ENCODE results near the gene PTGES.

PTGES gene

DNA sequence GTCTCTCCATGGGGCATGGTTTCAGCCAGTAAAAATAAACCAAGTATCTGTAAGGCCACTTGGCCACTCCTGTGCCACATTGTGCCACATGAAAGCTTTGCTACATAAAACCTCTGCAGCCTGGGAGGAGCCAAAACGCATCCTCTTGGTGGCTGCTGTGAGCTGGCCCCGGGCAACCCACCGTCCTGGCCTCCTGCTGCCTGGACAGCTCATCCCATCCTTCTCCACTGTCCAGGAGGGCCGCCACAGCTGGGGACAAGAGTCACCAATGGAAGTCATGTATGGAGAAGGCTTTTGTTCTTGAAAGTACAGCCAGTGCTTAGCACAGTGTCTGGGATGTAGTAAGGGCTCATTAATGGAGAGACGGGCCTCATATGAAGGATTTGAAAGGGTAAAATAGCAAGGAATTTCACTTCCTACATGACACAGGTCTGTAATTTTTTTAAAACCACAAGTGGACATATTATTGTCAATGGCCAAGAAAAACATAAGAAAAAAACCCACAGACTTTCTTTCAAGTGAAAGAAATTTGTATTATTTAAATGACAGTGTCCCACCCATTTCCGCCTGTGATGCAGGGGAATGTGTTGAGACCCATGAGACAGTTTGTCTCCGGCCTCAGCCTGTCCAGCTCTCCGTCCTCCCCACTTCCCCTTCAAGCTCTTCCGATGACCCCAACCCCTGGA, 6.6 kb downstream of the PTGES start:
- H3K36me3 ChIP-seq = peaks cover 70% of the 10 kb centered on the region
- no peaks in the 10 kb centered on the region for H3K4me1 ChIP-seq (ENCODE audit: control insufficient read depth in 1 of 2, insufficient read depth in 1 of 2, low read depth in 1 of 2, low read length in 1 of 2)
- H3K27ac ChIP-seq = no peak overlapping the region
- H3K4me3 ChIP-seq (ENCODE audit: low read depth in 1 of 2, low read length in 1 of 2) = no peak overlapping the region
- no peaks in the 10 kb centered on the region for H3K9me3 ChIP-seq
- H3K27me3 ChIP-seq = no peaks in the 10 kb centered on the region
- TF ChIP-seq, protein P1, sequence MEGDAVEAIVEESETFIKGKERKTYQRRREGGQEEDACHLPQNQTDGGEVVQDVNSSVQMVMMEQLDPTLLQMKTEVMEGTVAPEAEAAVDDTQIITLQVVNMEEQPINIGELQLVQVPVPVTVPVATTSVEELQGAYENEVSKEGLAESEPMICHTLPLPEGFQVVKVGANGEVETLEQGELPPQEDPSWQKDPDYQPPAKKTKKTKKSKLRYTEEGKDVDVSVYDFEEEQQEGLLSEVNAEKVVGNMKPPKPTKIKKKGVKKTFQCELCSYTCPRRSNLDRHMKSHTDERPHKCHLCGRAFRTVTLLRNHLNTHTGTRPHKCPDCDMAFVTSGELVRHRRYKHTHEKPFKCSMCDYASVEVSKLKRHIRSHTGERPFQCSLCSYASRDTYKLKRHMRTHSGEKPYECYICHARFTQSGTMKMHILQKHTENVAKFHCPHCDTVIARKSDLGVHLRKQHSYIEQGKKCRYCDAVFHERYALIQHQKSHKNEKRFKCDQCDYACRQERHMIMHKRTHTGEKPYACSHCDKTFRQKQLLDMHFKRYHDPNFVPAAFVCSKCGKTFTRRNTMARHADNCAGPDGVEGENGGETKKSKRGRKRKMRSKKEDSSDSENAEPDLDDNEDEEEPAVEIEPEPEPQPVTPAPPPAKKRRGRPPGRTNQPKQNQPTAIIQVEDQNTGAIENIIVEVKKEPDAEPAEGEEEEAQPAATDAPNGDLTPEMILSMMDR (IDR thresholded peaks at IDR 0.05) = no peak

DNA sequence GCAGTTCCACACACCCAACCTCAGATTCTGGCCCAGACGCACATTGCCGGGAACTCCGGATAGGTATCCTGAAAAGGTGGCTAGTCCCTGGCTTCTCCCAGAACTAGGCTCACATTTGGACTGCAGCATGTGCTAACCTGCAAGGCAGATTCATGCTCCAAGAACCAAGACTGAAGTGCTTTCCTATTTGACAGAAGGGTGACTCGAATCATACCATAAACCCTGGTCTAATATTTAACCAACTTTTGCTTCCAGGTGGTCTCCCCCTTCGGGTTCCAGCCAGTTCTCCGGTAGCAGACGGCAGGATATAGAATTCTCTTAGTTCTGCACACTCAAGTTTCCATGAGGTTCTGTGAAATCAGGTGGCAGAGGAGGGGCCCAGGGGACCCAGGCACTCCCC, 7.6 kb downstream of the PTGES start:
- no peaks in the 10 kb centered on the region for H3K9me3 ChIP-seq
- TF ChIP-seq, protein P1 (IDR thresholded peaks at IDR 0.05) = no peak
- no peak overlapping the region for H3K27ac ChIP-seq
- H3K27me3 ChIP-seq = no peaks in the 10 kb centered on the region
- H3K4me3 ChIP-seq (ENCODE audit: low read depth in 1 of 2, low read length in 1 of 2) = no peak overlapping the region
- H3K4me1 ChIP-seq (ENCODE audit: control insufficient read depth in 1 of 2, insufficient read depth in 1 of 2, low read depth in 1 of 2, low read length in 1 of 2) = no peaks in the 10 kb centered on the region
- H3K36me3 ChIP-seq = peaks cover 73% of the 10 kb centered on the region

DNA sequence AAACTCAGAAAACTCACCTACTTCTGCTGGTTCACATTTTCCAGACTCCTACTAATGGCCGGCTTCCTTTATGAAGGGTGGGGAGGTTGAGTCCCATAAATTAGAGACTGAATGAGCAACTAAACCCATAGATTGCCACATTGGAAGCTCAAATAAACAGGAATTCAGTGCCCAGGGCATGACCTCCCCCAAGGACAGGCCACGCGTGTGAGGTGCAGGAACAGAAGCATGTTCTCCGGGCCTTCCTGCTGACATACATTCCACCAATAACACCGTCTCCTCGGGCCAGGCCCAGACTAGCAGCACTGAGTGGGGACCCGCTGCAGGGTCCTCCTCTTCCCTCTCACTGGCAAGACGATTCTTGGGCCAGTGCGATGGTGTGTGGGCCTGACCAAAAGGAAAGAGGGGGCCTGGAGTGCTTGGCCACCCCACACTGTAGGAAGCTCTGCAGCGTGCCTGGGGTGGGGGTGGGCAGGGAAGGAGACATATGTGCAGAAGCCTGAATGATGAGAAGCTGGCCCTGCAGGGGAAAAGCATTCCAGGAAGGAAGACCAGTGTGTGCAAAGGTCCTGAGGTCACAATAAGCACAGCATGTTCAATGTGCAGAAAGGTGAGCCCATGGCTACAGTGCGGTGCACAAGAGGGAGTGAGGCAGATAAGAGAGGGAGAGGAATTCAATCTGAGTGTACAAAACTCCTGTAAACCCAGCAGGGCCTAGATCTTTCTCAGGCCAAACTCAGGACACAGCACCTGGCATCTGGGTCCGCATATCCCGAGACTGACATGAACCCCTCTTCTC, 12.0 kb downstream of the PTGES start:
- H3K4me3 ChIP-seq (ENCODE audit: low read depth in 1 of 2, low read length in 1 of 2) = no peak overlapping the region
- no peaks in the 10 kb centered on the region for H3K9me3 ChIP-seq
- no peak overlapping the region for H3K27ac ChIP-seq
- H3K4me1 ChIP-seq (ENCODE audit: control insufficient read depth in 1 of 2, insufficient read depth in 1 of 2, low read depth in 1 of 2, low read length in 1 of 2) = peaks cover 10 to 13% of the 10 kb centered on the region in 2 experiments
- peaks cover 14% of the 10 kb centered on the region for H3K27me3 ChIP-seq
- H3K36me3 ChIP-seq = peaks cover 48% of the 10 kb centered on the region
- TF ChIP-seq, protein P1 (IDR thresholded peaks at IDR 0.05) = no peak

DNA sequence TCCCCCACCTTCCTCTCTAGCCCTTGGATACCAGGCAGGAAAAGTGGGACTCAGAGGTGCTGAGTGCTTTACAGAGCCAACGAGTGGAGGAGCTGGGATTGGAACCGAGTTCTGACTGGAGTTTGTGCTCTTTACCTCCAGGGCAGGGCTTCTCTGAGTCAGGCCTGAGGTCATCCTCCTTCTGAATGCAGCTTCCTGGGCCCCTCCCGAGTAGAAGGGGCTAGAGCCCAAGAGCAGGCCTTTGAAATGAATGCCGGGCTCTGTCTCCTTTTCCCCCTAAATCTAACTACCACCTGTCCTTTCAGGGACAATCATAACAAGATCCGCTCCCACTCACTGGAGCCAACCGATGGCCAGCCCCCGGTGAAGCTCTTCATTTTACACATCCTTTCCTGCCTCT, 12.7 kb downstream of the PTGES start:
- Histone ChIP-seq H3K4me1 (ENCODE audit: control insufficient read depth in 1 of 2, insufficient read depth in 1 of 2, low read depth in 1 of 2, low read length in 1 of 2) (peaks cover 10 to 13% of the 10 kb centered on the region in 2 experiments), H3K9me3 (no peaks in the 10 kb centered on the region), H3K4me3 (ENCODE audit: low read depth in 1 of 2, low read length in 1 of 2) (no peak overlapping the region), H3K27me3 (peaks cover 19% of the 10 kb centered on the region), H3K27ac (no peak overlapping the region), H3K36me3 (peaks cover 43% of the 10 kb centered on the region)
- TF ChIP-seq, protein P1 (IDR thresholded peaks at IDR 0.05) = no peak

DNA sequence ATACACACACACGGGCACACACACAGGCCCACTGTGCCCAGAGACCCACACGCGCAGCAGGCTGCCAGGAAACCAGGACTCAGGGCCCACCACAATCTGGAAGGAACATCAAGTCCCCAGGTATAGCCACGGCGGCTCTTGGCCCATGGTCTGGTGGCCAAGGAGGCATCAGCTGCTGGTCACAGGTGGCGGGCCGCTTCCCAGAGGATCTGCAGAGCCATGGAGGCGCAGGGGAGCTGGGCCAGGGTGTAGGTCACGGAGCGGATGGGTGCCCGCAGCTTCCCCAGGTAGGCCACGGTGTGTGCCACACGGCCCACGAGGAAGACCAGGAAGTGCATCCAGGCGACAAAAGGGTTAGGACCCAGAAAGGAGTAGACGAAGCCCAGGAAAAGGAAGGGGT, 13.4 kb downstream of the PTGES start:
- no peak overlapping the region for H3K4me3 ChIP-seq (ENCODE audit: low read depth in 1 of 2, low read length in 1 of 2)
- peaks cover 10 to 13% of the 10 kb centered on the region in 2 experiments for H3K4me1 ChIP-seq (ENCODE audit: control insufficient read depth in 1 of 2, insufficient read depth in 1 of 2, low read depth in 1 of 2, low read length in 1 of 2)
- H3K27ac ChIP-seq = no peak overlapping the region
- TF ChIP-seq, protein P1 (IDR thresholded peaks at IDR 0.05) = no peak
- H3K9me3 ChIP-seq = no peaks in the 10 kb centered on the region
- H3K36me3 ChIP-seq = peaks cover 40% of the 10 kb centered on the region
- peaks cover 23% of the 10 kb centered on the region for H3K27me3 ChIP-seq
